Lung (tissue), 12 donors: ENCODE data around the gene PAPPA2. TPM values are rescaled to one million over a fixed set of nuclear protein-coding genes. Genes with fewer than 3 reads are reported as not detected.
A peak's percentile ranks its signal among the peaks of the same experiment; 100 is the strongest.

Experiments
- ATAC-seq: fragments of 200-7000 bp; cut with Tn5 transposase; one replicate; pipeline ENCODE4 v1.9.1; 2020; ENCODE audit warnings: moderate number of reproducible peaks; ENCODE audit not compliant: insufficient read depth, low FRiP score
- DNase-seq, 3 donors: peaks; one replicate each; pipeline ENCODE4 v3.0.0-alpha.2; 2013 to 2017
- H3K27ac ChIP-seq, 2 donors: one replicate each; pipeline ENCODE4 v1.5.1; 2013; ENCODE audit warnings: mild to moderate bottlenecking in 2 of 2, moderate library complexity in 2 of 2, control low read depth in 1 of 2, inconsistent platforms in 1 of 2, low read depth in 1 of 2, low read length in 1 of 2
- H3K27me3 ChIP-seq, 3 donors: one replicate each; pipeline ENCODE4 v1.5.1; 2013; ENCODE audit warnings: low read length in 2 of 3; ENCODE audit not compliant: control insufficient read depth in 3 of 3, insufficient read depth in 3 of 3
- H3K36me3 ChIP-seq, 4 donors: one replicate each; pipeline ENCODE4 v1.5.1; 2013; ENCODE audit warnings: low read length in 4 of 4, mild to moderate bottlenecking in 1 of 4, moderate library complexity in 1 of 4; ENCODE audit not compliant: control insufficient read depth in 4 of 4, insufficient read depth in 4 of 4
- H3K4me1 ChIP-seq, 5 donors: one replicate each; pipeline ENCODE4 v1.5.1; 2013; ENCODE audit warnings: low read length in 5 of 5, mild to moderate bottlenecking in 2 of 5, moderate library complexity in 1 of 5; ENCODE audit not compliant: control insufficient read depth in 5 of 5, insufficient read depth in 5 of 5
- H3K4me3 ChIP-seq: one replicate; pipeline ENCODE4 v1.5.1; 2013; ENCODE audit warnings: mild to moderate bottlenecking, control low read depth, moderate library complexity
- H3K9ac ChIP-seq, 2 donors: one replicate each; pipeline ENCODE4 v1.5.1; 2013; ENCODE audit warnings: low read length in 2 of 2, control low read depth in 1 of 2; ENCODE audit not compliant: insufficient read depth in 1 of 2
- H3K9me3 ChIP-seq, 4 donors: one replicate each; pipeline ENCODE4 v1.5.1; 2013; ENCODE audit warnings: low read length in 3 of 4, mild to moderate bottlenecking in 1 of 4, moderate library complexity in 1 of 4; ENCODE audit not compliant: control insufficient read depth in 4 of 4, insufficient read depth in 3 of 4
- WGBS, 2 donors: extraction: QIAGEN DNeasy Blood & Tissue Kit; methylation state at CpG; one replicate each; pipeline ENCODE4 v1.1.7; 2013; 5-methylcytosine and 5-hydroxymethylcytosine counted together
- polyA plus RNA-seq, 2 donors: library from polyadenylated mRNA; stranded (reverse); fragments of 200-250 nt; gene quantifications; one replicate each; pipeline ENCODE4 v1.2.1, GENCODE V29; 2013
- total RNA-seq, 2 donors: library from RNA; depleted of rRNA in 1 of 2; stranded (reverse); fragments of >200 nt in 1 of 2; gene quantifications; one replicate each; pipeline ENCODE4 v1.2.1, GENCODE V29; 2014 to 2021
- TF ChIP-seq, protein P1 (sequence below): IDR thresholded peaks from 2 replicates; pipeline ENCODE4 v1.5.1; 2012; ENCODE audit warnings: mild to moderate bottlenecking; ENCODE audit errors: control extremely low read depth, extremely low read depth
- donor health status: control.
- donor health status: control.
- donor health status: Bipolar disorder and iron deficiency.
- donor health status: healthy.
- donor health status: DM: yes; HTN: yes; CAD: no.

Gene PAPPA2
- total and polyA plus RNA-seq, 4 donors: 0.02 to 0.55 (median 0.32) TPM

DNA sequence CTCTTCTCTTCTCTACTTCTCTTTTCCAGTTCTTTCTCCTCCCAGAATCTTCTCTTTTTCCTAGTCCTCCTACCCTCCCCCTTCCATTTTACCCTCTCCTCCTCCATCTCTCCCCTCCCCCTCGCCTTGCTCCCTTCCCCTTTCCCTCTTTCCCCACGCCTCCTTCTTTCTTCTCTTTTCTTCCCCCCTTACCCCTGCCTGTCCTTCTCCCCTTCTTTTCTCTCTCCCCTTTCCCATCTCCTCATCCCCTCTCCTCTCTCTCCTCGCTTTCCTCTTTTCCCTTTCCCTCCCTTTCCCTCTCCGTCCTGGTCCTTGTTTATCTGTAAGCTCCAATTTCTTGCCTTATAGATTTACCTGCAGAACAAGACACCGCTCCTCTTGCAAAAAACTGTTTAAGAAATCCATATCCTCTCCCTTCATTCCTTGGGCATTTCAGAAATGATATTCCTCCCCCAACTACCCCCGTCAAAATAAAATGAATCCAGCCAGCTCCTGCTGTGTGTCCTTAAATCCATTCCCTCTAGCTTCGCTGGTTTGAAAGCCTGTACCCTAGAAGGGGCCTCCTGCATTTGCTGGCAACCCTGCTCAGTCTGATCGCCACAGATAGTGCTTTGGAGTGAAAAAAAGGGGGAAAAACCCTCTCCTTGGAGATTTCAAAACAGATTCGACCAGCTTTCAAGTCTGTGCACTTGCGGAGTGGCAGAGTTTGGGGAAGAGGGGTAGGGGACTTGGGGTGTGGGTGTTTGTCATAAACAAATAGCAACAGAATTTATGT is 89.4 kb downstream of the PAPPA2 start:
- H3K27ac ChIP-seq: no peak overlapping the region
- no peaks in the 10 kb centered on the region for H3K36me3 ChIP-seq
- H3K9ac ChIP-seq: no peak overlapping the region
- TF ChIP-seq, protein P1, sequence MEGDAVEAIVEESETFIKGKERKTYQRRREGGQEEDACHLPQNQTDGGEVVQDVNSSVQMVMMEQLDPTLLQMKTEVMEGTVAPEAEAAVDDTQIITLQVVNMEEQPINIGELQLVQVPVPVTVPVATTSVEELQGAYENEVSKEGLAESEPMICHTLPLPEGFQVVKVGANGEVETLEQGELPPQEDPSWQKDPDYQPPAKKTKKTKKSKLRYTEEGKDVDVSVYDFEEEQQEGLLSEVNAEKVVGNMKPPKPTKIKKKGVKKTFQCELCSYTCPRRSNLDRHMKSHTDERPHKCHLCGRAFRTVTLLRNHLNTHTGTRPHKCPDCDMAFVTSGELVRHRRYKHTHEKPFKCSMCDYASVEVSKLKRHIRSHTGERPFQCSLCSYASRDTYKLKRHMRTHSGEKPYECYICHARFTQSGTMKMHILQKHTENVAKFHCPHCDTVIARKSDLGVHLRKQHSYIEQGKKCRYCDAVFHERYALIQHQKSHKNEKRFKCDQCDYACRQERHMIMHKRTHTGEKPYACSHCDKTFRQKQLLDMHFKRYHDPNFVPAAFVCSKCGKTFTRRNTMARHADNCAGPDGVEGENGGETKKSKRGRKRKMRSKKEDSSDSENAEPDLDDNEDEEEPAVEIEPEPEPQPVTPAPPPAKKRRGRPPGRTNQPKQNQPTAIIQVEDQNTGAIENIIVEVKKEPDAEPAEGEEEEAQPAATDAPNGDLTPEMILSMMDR: no peak
- no peaks in the 10 kb centered on the region for H3K9me3 ChIP-seq
- 14 to 20% methylated on average over 10 of the region's 10 CpGs for WGBS, 2 donors
- H3K27me3 ChIP-seq: peaks cover 0 to 18% (median 5%) of the 10 kb centered on the region in 3 donors
- H3K4me3 ChIP-seq: no peak overlapping the region
- H3K4me1 ChIP-seq: peaks cover 0 to 24% (median 0%) of the 10 kb centered on the region in 5 donors
- ATAC-seq (no peak), DNase-seq (peak; percentile 37 to 61 (median 43))

GRCh38 chr1:176552999-176553398 is 90.0 kb downstream of the PAPPA2 start:
- Histone ChIP-seq H3K9me3 (no peaks in the 10 kb centered on the region), H3K36me3 (no peaks in the 10 kb centered on the region), H3K4me1 (peaks cover 0 to 24% (median 0%) of the 10 kb centered on the region in 5 donors), H3K27ac (no peak overlapping the region), H3K27me3 (peaks cover 0 to 18% (median 5%) of the 10 kb centered on the region in 3 donors), H3K4me3 (no peak overlapping the region), H3K9ac (no peak overlapping the region)
- no peak for ATAC-seq
- TF ChIP-seq, protein P1: no peak
- 11 to 13% methylated on average over 7 of the region's 7 CpGs for WGBS, 2 donors
- no peak for DNase-seq

GRCh38 chr1:176556288-176556687 is 93.3 kb downstream of the PAPPA2 start:
- Histone ChIP-seq H3K9me3 (no peaks in the 10 kb centered on the region), H3K27me3 (peaks cover 0 to 15% (median 0%) of the 10 kb centered on the region in 3 donors), H3K4me1 (peaks cover 0 to 17% (median 0%) of the 10 kb centered on the region in 5 donors), H3K4me3 (no peak overlapping the region), H3K27ac (no peak overlapping the region), H3K36me3 (no peaks in the 10 kb centered on the region), H3K9ac (no peak overlapping the region)
- TF ChIP-seq, protein P1: no peak
- no peak for DNase-seq
- 74 to 87% methylated on average over 6 of the region's 6 CpGs for WGBS, 2 donors
- no peak for ATAC-seq
